Measurements from ENCODE around the gene GGA3.
"Not testable (repeated sequence)": the region's sequence is repeated elsewhere in the genome, so short reads cannot be mapped to it uniquely, and the experiment has no call there.

Gene GGA3

GRCh38 chr17:75209061-75209460 is 52.3 kb downstream of the GGA3 start:
- no peak for DNase-seq (ENCODE audit: low spot score)

GRCh38 chr17:75208161-75208560 is 53.2 kb downstream of the GGA3 start:
- no peak for DNase-seq (ENCODE audit: low spot score)

GRCh38 chr17:75207760-75208159 is 53.6 kb downstream of the GGA3 start:
- no peak for DNase-seq (ENCODE audit: low spot score)

- not testable (repeated sequence) for DNase-seq (ENCODE audit: low spot score)
These were observed 54.4 kb downstream of the GGA3 start for GRCh38 chr17:75207050-75207407.

GRCh38 chr17:75205793-75206163 is 55.6 kb downstream of the GGA3 start:
- peak; percentile 25 for DNase-seq (ENCODE audit: low spot score)

- peak; percentile 100 for DNase-seq (ENCODE audit: low spot score)
These were observed 56.2 kb downstream of the GGA3 start, which contains the start of gene NUP85 for GRCh38 chr17:75205037-75205792. Gene NUP85 (plus strand): TSS chr17:75205679. CDS start chr17:75205762, 83 bp downstream.

- no peak for DNase-seq (ENCODE audit: low spot score)
These were observed 61.4 kb downstream of the GGA3 start for GRCh38 chr17:75199886-75200618.

GRCh38 chr17:75194879-75195278 is 66.5 kb downstream of the GGA3 start:
- DNase-seq (ENCODE audit: low spot score) = no peak

GRCh38 chr17:75191584-75191983 is 69.8 kb downstream of the GGA3 start:
- no peak for DNase-seq (ENCODE audit: low spot score)

- DNase-seq (ENCODE audit: low spot score) = no peak
These were observed 72.8 kb downstream of the GGA3 start for GRCh38 chr17:75188614-75189013.
